Kidney epithelial cell (primary cell): Measurements from ENCODE around the gene MAP3K20. TPM values are rescaled to one million over a fixed set of nuclear protein-coding genes. Genes with fewer than 3 reads are reported as not detected.

ENCODE experiments used
- DNase-seq: peaks from one replicate; pipeline ENCODE4 v3.0.0-alpha.2; 2010; ENCODE audit warnings: low read depth
- H3K27me3 ChIP-seq: 2 replicates; pipeline ENCODE4 v1.6.0; 2011; ENCODE audit warnings: low read length; ENCODE audit not compliant: control insufficient read depth, insufficient read depth
- H3K36me3 ChIP-seq: 2 replicates; pipeline ENCODE4 v1.5.1; 2011; ENCODE audit warnings: low read length; ENCODE audit not compliant: control insufficient read depth, insufficient read depth
- H3K4me3 ChIP-seq: 2 replicates; pipeline ENCODE4 v1.5.1; 2011; ENCODE audit warnings: low read depth, mild to moderate bottlenecking, control low read depth, low read length
- CTCF ChIP-seq: IDR thresholded peaks from 2 replicates; pipeline ENCODE4 v1.5.1; 2011; ENCODE audit warnings: mild to moderate bottlenecking, moderate library complexity, low read length, control low read depth, inconsistent platforms; ENCODE audit not compliant: insufficient read depth, poor library complexity, severe bottlenecking
- total RNA-seq: library from RNA; depleted of rRNA; stranded (reverse); fragments of >200 nt; gene quantifications from 2 replicates; pipeline ENCODE4 v1.2.3, GENCODE V29; 2015

MAP3K20 gene
- total RNA-seq, 1 donor from 2014 or later = 18.9 TPM

- TF ChIP-seq CTCF = no peak
- no peaks in the 10 kb centered on the region for H3K36me3 ChIP-seq
Observed at GRCh38 chr2:173235947-173236803, 160.5 kb downstream of the MAP3K20 start.

GRCh38 chr2:173238385-173238784 lies 162.7 kb downstream of the MAP3K20 start:
- Histone ChIP-seq H3K27me3 (no peaks in the 10 kb centered on the region), H3K4me3 (no peak overlapping the region), H3K36me3 (no peaks in the 10 kb centered on the region)
- no peak for DNase-seq
- TF ChIP-seq CTCF = no peak

More at GRCh38 chr2:173235947-173236803, 160.5 kb downstream of the MAP3K20 start:
- Histone ChIP-seq H3K4me3 (no peak overlapping the region), H3K27me3 (no peaks in the 10 kb centered on the region)
- no peak for DNase-seq

- TF ChIP-seq CTCF = no peak
- no peaks in the 10 kb centered on the region for H3K36me3 ChIP-seq
- DNase-seq = no peak
Observed at GRCh38 chr2:173238831-173239230, 163.2 kb downstream of the MAP3K20 start.

GRCh38 chr2:173239644-173240043 lies 164.0 kb downstream of the MAP3K20 start:
- Histone ChIP-seq H3K4me3 (no peak overlapping the region), H3K36me3 (no peaks in the 10 kb centered on the region), H3K27me3 (no peaks in the 10 kb centered on the region)
- DNase-seq = no peak
- no peak for TF ChIP-seq CTCF

More at GRCh38 chr2:173238831-173239230, 163.2 kb downstream of the MAP3K20 start:
- H3K27me3 ChIP-seq = no peaks in the 10 kb centered on the region
- no peak overlapping the region for H3K4me3 ChIP-seq

GRCh38 chr2:173240083-173240482 lies 164.4 kb downstream of the MAP3K20 start:
- TF ChIP-seq CTCF = no peak
- Histone ChIP-seq H3K27me3 (no peaks in the 10 kb centered on the region), H3K36me3 (no peaks in the 10 kb centered on the region), H3K4me3 (no peak overlapping the region)
- no peak for DNase-seq

GRCh38 chr2:173241643-173242042 lies 166.0 kb downstream of the MAP3K20 start:
- Histone ChIP-seq H3K36me3 (no peaks in the 10 kb centered on the region), H3K27me3 (no peaks in the 10 kb centered on the region), H3K4me3 (no peak overlapping the region)
- no peak for DNase-seq
- no peak for TF ChIP-seq CTCF
